ENCODE measurements around the gene ANKRD11.

Gene ANKRD11

DNA sequence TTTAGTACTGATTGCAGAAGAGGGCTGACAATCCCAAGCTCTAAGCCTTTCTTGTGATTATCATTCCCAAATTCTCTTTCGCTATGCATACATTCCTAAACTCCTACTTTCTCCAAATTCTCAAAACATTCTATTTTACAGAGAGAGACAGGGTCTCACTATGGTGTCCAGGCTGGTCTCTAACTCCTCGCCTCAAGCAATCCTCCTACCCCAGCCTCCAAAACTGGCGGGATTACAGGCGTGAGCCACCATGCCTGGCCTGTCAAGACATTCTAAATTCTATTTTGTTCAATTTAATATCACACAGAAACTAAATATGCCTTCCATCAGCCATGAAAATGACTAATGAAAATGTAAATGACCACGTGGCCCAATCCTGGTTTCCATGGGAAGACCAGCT lies 39.8 kb downstream of the ANKRD11 start:
- Histone ChIP-seq H3K36me3 (ENCODE audit: control insufficient read depth in 2 of 2, insufficient read depth in 2 of 2, low read length in 2 of 2) (no peaks in the 10 kb centered on the region), H3K9me3 (ENCODE audit: control insufficient read depth in 2 of 2, low read length in 2 of 2) (no peaks in the 10 kb centered on the region), H3K27me3 (ENCODE audit: control insufficient read depth in 1 of 2, insufficient read depth in 2 of 2, low read length in 2 of 2) (no peaks in the 10 kb centered on the region), H3K4me1 (ENCODE audit: control insufficient read depth, insufficient read depth, low read length) (peaks cover 31% of the 10 kb centered on the region), H3K9ac (ENCODE audit: low read length in 2 of 2) (no peak overlapping the region), H3K27ac (ENCODE audit: low read length) (no peak overlapping the region), H3K4me3 (ENCODE audit: low read length in 2 of 2) (no peak overlapping the region)

DNA sequence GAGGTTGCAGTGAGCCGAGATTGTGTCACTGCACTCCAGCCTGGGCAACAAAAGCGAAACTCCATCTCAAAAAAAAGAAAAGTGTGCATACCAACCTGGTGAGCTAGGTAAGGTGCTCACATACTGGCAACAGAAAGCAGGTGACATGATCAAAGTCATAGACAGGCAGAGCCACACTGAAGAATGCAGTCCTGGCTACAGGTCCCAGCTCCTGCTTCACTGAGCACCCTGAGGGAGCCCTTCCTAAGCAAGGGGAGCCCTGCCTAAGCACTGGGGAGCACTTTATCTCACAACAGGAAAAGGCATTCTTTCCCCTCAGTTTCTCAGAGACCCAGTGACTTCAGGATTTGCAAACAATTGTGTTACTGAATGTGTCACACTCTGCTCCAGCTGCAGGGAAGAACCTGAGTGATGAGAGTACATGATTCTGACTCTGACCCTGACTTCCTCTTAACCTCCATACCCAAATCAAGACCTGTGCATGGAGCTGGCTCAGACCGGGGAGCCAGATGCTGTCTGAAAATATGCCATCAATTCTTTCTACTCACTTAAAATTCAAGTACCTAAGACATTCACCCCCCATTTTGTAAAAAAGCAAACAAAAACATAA lies 40.5 kb downstream of the ANKRD11 start:
- Histone ChIP-seq H3K4me1 (ENCODE audit: control insufficient read depth, insufficient read depth, low read length) (peaks cover 32% of the 10 kb centered on the region), H3K4me3 (ENCODE audit: low read length in 2 of 2) (no peak overlapping the region), H3K27ac (ENCODE audit: low read length) (no peak overlapping the region), H3K9me3 (ENCODE audit: control insufficient read depth in 2 of 2, low read length in 2 of 2) (no peaks in the 10 kb centered on the region), H3K9ac (ENCODE audit: low read length in 2 of 2) (no peak overlapping the region), H3K36me3 (ENCODE audit: control insufficient read depth in 2 of 2, insufficient read depth in 2 of 2, low read length in 2 of 2) (no peaks in the 10 kb centered on the region), H3K27me3 (ENCODE audit: control insufficient read depth in 1 of 2, insufficient read depth in 2 of 2, low read length in 2 of 2) (no peaks in the 10 kb centered on the region)

DNA sequence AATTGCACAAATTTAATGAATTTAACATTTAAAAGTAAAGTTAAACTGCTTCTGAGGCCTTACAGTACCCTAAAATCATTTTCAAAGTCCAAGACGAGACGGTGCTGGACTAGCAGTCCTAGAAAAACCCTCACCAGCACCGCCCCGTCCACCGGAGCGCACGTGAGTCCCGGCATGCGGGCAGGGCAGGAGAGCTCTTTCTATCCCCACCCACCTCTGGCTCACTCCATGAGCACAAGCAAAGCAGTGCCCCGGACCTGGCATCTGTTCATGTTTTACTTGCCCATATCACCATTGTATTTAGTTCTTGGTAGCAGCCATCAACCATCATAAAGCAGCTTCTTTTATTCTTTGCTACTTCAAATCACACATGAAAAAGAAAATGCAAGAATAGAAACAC lies 41.7 kb downstream of the ANKRD11 start:
- Histone ChIP-seq H3K4me3 (ENCODE audit: low read length in 2 of 2) (no peak overlapping the region), H3K9ac (ENCODE audit: low read length in 2 of 2) (no peak overlapping the region), H3K27ac (ENCODE audit: low read length) (no peak overlapping the region), H3K36me3 (ENCODE audit: control insufficient read depth in 2 of 2, insufficient read depth in 2 of 2, low read length in 2 of 2) (no peaks in the 10 kb centered on the region), H3K9me3 (ENCODE audit: control insufficient read depth in 2 of 2, low read length in 2 of 2) (no peaks in the 10 kb centered on the region), H3K27me3 (ENCODE audit: control insufficient read depth in 1 of 2, insufficient read depth in 2 of 2, low read length in 2 of 2) (no peaks in the 10 kb centered on the region), H3K4me1 (ENCODE audit: control insufficient read depth, insufficient read depth, low read length) (peaks cover 38% of the 10 kb centered on the region)

DNA sequence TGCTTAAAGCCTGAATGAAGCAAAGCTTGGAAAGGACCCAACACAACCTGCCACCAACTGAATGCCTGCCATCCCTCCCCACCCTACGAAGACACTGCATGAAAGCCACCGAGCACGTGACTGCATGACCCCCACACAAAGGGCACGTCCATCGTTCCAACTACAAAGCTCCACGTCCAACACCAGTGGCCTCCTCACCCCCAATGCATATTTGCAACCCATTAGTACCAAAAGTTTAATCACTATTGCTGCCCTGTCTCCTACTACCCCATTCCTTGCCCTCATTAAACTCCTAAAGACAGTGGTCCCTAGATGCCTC lies 43.4 kb downstream of the ANKRD11 start:
- H3K27ac ChIP-seq (ENCODE audit: low read length) = no peak overlapping the region

DNA sequence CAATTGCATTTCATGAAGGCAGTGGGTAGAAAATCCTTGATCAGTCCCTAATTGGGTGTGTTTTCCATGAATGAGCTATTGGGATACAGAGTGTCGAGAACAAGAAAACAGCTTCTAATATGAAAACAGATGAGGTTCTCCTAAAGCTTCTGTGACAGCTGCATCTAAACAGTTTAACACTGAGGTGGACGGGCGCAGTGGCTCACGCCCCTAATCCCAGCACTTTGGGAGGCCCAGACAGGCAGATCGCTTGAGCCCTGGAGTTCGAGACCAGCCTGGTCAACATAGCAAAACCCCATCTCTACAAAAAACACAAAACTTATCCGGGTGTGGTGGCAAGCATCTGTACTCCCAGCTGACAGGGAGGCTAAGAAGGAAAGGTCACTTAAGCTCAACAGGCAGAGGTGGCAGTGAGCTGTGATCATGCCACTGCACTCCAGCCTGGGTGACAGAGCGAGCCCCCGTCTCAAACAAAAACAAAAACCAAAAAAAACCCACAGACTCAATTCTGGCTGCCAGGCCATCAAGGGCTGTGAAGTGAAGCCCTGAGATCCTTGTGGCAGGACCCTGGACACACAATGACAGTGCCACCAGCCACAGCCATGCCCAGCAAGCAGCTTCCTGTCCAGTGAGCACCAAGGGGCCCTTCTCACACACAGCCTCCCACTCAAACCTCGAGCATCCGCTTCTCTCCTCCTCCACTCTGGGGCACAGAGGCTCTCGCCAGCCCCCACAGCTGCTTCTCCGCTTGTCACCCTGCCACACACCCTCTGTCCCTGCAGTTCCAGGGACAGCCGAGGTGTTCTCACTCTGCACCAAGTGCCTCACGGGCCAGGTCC lies 44.0 kb downstream of the ANKRD11 start:
- H3K27me3 ChIP-seq (ENCODE audit: control insufficient read depth in 1 of 2, insufficient read depth in 2 of 2, low read length in 2 of 2) = no peaks in the 10 kb centered on the region
- H3K36me3 ChIP-seq (ENCODE audit: control insufficient read depth in 2 of 2, insufficient read depth in 2 of 2, low read length in 2 of 2) = no peaks in the 10 kb centered on the region
- H3K4me3 ChIP-seq (ENCODE audit: low read length in 2 of 2) = no peak overlapping the region
- H3K9me3 ChIP-seq (ENCODE audit: control insufficient read depth in 2 of 2, low read length in 2 of 2) = no peaks in the 10 kb centered on the region
- H3K27ac ChIP-seq (ENCODE audit: low read length) = no peak overlapping the region
- no peak overlapping the region for H3K9ac ChIP-seq (ENCODE audit: low read length in 2 of 2)
- H3K4me1 ChIP-seq (ENCODE audit: control insufficient read depth, insufficient read depth, low read length) = peaks cover 58% of the 10 kb centered on the region

More for the DNA sequence above, 43.4 kb downstream of the ANKRD11 start:
- H3K9ac ChIP-seq (ENCODE audit: low read length in 2 of 2) = no peak overlapping the region
- no peaks in the 10 kb centered on the region for H3K36me3 ChIP-seq (ENCODE audit: control insufficient read depth in 2 of 2, insufficient read depth in 2 of 2, low read length in 2 of 2)
- peaks cover 55% of the 10 kb centered on the region for H3K4me1 ChIP-seq (ENCODE audit: control insufficient read depth, insufficient read depth, low read length)
- no peaks in the 10 kb centered on the region for H3K9me3 ChIP-seq (ENCODE audit: control insufficient read depth in 2 of 2, low read length in 2 of 2)
- no peak overlapping the region for H3K4me3 ChIP-seq (ENCODE audit: low read length in 2 of 2)
- H3K27me3 ChIP-seq (ENCODE audit: control insufficient read depth in 1 of 2, insufficient read depth in 2 of 2, low read length in 2 of 2) = no peaks in the 10 kb centered on the region

DNA sequence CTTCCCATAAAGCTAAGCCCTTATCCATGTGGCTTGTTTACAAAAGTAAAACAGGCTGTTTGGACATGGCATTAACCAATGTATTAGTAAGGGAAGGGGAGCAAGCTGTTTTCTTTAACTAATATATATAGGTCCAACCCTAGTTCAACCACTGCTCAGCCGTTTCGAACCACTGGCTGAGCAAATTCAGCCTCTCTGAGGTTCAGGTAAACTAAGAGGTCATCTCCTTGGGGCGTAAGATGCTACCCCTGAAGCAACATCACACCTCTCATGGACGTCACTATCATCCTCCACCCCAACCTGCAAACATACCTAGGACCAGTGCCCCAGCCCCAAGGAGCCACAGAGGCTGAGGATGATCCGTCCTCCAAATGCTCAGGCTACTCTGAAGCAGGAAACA lies 45.2 kb downstream of the ANKRD11 start:
- Histone ChIP-seq H3K9ac (ENCODE audit: low read length in 2 of 2) (no peak overlapping the region), H3K27me3 (ENCODE audit: control insufficient read depth in 1 of 2, insufficient read depth in 2 of 2, low read length in 2 of 2) (no peaks in the 10 kb centered on the region), H3K36me3 (ENCODE audit: control insufficient read depth in 2 of 2, insufficient read depth in 2 of 2, low read length in 2 of 2) (no peaks in the 10 kb centered on the region), H3K9me3 (ENCODE audit: control insufficient read depth in 2 of 2, low read length in 2 of 2) (no peaks in the 10 kb centered on the region), H3K4me3 (ENCODE audit: low read length in 2 of 2) (no peak overlapping the region), H3K4me1 (ENCODE audit: control insufficient read depth, insufficient read depth, low read length) (peaks cover 62% of the 10 kb centered on the region), H3K27ac (ENCODE audit: low read length) (no peak overlapping the region)

DNA sequence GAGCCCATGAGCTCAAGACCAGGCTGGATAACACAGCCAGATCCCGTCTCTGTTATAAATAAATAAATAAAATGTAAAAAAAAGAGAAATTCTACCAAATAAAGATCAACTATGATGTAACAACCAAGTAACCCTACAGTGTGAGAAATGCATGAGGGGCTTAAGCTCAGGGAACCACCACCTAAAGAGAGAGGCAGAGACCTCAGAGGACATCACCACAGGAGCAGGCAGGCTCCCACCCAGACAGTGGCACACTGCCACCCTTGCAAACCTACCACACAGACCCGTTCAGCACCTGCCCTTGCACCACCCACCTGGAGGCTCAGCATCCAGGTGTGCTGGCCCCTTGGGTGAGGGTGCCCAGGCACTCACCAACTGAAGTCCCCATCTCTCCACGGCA lies 45.6 kb downstream of the ANKRD11 start:
- no peak overlapping the region for H3K27ac ChIP-seq (ENCODE audit: low read length)
- peaks cover 63% of the 10 kb centered on the region for H3K4me1 ChIP-seq (ENCODE audit: control insufficient read depth, insufficient read depth, low read length)
- no peak overlapping the region for H3K9ac ChIP-seq (ENCODE audit: low read length in 2 of 2)
- no peaks in the 10 kb centered on the region for H3K9me3 ChIP-seq (ENCODE audit: control insufficient read depth in 2 of 2, low read length in 2 of 2)
- no peaks in the 10 kb centered on the region for H3K27me3 ChIP-seq (ENCODE audit: control insufficient read depth in 1 of 2, insufficient read depth in 2 of 2, low read length in 2 of 2)
- peaks cover 0 to 2% of the 10 kb centered on the region in 2 donors for H3K36me3 ChIP-seq (ENCODE audit: control insufficient read depth in 2 of 2, insufficient read depth in 2 of 2, low read length in 2 of 2)
- H3K4me3 ChIP-seq (ENCODE audit: low read length in 2 of 2) = peak overlapping the region in 1 of 2 donors; percentile 29

DNA sequence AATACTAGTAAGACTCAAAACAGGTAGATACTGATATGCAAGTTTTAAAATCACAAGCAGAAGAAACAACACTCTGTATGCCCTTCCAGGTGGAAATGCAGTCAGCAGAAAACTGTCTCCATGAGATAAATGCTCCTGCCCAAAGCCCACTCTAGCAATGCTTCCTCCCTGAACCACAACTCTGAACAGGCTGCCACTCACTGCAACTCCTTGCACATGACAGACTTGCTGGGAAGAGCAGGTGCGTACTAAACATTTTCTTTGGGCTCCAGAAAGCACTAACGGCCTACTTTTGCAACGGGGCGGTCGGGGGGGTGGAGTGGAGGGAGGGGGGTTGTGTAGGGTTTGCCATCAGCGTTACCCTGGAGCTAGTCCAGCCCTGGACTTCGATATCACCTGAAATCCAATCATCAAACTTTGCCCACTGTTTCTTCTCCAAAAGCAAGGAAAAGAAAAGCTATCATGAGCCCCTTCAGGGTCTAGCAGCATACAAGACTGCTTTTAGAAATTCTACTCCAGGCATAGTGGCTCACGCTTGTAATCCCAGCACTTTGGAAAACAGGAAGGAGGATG lies 46.1 kb downstream of the ANKRD11 start:
- Histone ChIP-seq H3K9ac (ENCODE audit: low read length in 2 of 2) (no peak overlapping the region), H3K27ac (ENCODE audit: low read length) (no peak overlapping the region), H3K36me3 (ENCODE audit: control insufficient read depth in 2 of 2, insufficient read depth in 2 of 2, low read length in 2 of 2) (peaks cover 0 to 2% of the 10 kb centered on the region in 2 donors), H3K9me3 (ENCODE audit: control insufficient read depth in 2 of 2, low read length in 2 of 2) (no peaks in the 10 kb centered on the region), H3K4me1 (ENCODE audit: control insufficient read depth, insufficient read depth, low read length) (peaks cover 66% of the 10 kb centered on the region), H3K4me3 (ENCODE audit: low read length in 2 of 2) (peak overlapping the region; percentile 50 to 52), H3K27me3 (ENCODE audit: control insufficient read depth in 1 of 2, insufficient read depth in 2 of 2, low read length in 2 of 2) (no peaks in the 10 kb centered on the region)

DNA sequence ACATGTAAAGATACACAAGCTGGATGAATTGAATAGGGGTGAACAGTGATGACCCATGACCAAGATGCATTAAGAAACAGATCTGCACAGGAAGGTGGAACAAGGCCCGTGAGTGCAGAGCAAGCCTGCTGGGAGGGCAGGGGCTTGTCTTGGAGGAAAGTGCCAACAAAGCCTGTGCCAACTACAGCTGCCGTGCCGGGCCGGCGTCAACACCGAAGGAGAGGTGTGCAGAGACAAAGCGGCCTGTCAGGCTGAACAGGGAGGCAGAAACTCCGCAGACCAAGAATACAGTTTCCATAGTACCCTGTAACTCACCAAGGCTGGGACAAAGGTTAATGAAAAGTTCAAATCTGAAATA lies 46.7 kb downstream of the ANKRD11 start:
- Histone ChIP-seq H3K9ac (ENCODE audit: low read length in 2 of 2) (no peak overlapping the region), H3K9me3 (ENCODE audit: control insufficient read depth in 2 of 2, low read length in 2 of 2) (no peaks in the 10 kb centered on the region), H3K4me3 (ENCODE audit: low read length in 2 of 2) (peak overlapping the region; percentile 50 to 52), H3K36me3 (ENCODE audit: control insufficient read depth in 2 of 2, insufficient read depth in 2 of 2, low read length in 2 of 2) (peaks cover 0 to 2% of the 10 kb centered on the region in 2 donors), H3K27me3 (ENCODE audit: control insufficient read depth in 1 of 2, insufficient read depth in 2 of 2, low read length in 2 of 2) (no peaks in the 10 kb centered on the region), H3K27ac (ENCODE audit: low read length) (peak overlapping the region; percentile 31), H3K4me1 (ENCODE audit: control insufficient read depth, insufficient read depth, low read length) (peaks cover 66% of the 10 kb centered on the region)

DNA sequence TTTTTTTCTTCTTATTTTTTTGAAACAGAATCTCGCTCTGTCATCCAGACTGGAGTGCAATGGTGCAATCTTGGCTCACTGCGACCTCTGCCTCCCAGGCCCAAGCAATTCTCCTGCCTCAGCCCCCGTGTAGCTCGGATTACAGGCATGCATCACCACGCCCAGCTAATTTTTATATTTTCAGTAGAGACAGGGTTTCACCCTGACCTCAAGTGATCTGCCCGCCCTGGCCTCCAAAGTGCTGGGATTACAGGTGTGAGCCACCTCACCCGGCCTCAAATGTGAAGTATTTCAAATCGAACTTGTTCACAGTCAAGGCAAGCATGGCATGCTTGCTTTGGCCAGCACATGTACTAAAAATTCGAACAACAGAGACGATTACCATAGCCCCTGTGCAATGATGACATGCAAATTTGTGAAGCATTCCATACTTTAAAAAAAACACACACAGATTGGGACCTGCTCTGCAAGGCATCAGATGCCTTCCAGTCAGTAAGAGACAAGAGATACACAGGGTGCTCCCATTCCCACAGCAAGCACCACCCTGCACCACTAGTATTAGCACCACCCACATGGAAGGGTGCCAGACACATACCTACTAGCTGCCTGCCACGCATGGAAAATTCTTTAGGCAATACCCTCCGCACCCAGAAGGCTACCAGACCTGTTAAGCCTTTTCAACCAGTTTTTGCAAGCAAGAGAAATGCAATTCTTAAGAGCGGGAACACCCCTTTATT lies 47.2 kb downstream of the ANKRD11 start:
- H3K36me3 ChIP-seq (ENCODE audit: control insufficient read depth in 2 of 2, insufficient read depth in 2 of 2, low read length in 2 of 2) = peaks cover 0 to 2% of the 10 kb centered on the region in 2 donors
- H3K4me3 ChIP-seq (ENCODE audit: low read length in 2 of 2) = peak overlapping the region; percentile 50 to 52
- peak overlapping the region in 1 of 2 donors; percentile 29 for H3K9ac ChIP-seq (ENCODE audit: low read length in 2 of 2)
- peak overlapping the region; percentile 46 for H3K27ac ChIP-seq (ENCODE audit: low read length)
- no peaks in the 10 kb centered on the region for H3K9me3 ChIP-seq (ENCODE audit: control insufficient read depth in 2 of 2, low read length in 2 of 2)
- peaks cover 66% of the 10 kb centered on the region for H3K4me1 ChIP-seq (ENCODE audit: control insufficient read depth, insufficient read depth, low read length)
- no peaks in the 10 kb centered on the region for H3K27me3 ChIP-seq (ENCODE audit: control insufficient read depth in 1 of 2, insufficient read depth in 2 of 2, low read length in 2 of 2)
